Posterior cingulate gyrus (tissue), 11 donors: ENCODE data around the gene ANXA6.
"Not testable (repeated sequence)": the region's sequence is repeated elsewhere in the genome, so short reads cannot be mapped to it uniquely, and the experiment has no call there.

Experiments
- DNase-seq, 10 donors: peaks; one replicate each; pipeline versions ENCODE4 v3.0.0 to v3.0.0-alpha.2; 2020 to 2021; ENCODE audit warnings: mixed read lengths in 3 of 10
- intact Hi-C: fragments of 100-400 bp; cut with DNase I; formaldehyde crosslinking; loops from one replicate; pipeline ENCODE4 v1.15.1; 2023

Gene ANXA6

DNA sequence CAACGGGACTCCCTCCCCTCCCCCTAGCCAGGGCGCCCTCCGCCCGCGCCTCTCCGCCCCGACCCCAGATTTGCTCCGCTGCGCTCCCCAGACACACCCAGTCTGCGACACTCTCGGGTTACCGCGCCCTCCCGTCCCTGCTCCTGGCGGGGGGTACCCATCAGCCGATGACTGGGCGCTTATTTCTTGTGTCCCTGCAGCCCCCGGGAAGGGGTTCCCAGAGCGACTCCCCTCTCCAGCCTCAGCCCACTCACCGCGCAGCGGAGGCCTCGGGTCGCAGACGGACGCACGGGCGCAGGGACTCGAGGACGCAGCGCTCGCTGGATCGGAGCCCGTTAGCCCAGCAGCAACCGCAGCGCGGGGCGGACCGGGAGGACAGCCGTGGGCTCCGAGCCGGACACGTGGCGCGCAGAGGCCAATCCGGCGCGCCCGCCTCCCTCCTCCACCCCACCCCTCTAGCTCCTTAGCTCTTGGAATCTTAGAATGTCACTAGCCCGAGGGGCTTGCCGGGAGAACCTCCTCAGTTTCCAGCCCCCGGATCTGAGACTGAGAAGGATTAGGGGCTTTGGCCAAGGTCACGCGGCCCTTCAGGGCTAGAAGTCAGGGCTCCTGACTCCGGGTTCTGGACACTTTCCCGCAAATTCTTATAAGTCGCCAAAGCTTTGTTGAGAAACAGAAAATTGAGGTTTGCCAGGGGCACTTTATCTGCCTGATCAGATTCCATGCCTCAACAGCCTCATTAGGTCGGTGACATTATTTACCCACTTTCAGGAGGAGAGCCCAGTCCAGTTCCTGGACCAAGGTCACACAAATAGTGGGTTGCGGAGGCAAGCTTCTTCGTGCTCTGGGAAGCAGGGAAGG, at the start of gene ANXA6:
Gene ANXA6 (minus strand): TSS at position 354 of the 861 bp plus-strand sequence. CDS start 9,878 bp downstream, outside the sequence.
- intact Hi-C loops = no loop called here
- DNase-seq = peak; percentile 62 to 98 (median 86)

- intact Hi-C loops = no loop called here
- DNase-seq = no peak
Observed at GRCh38 chr5:151205411-151205810, 47.8 kb upstream of the ANXA6 start.

DNA sequence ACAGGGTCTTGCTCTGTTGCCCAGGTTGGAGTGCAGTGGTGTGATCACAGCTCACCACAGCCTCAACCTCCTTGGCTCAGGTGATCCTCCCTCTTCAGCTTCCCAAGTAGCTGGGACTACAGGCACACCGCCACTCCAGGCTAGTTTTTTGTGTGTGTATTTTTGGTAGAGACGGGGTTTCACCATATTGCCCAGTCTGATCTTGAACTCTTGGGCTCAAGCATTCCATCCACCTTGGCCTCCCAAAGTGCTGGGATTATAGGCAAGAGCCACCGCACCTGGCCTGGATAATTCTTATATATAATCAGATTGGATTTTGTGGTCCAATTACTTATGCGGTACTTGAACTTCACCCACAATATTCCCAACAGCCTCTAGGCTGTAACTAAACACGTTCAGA, 46.5 kb upstream of the ANXA6 start:
- intact Hi-C loops = no loop called here
- no peak for DNase-seq

GRCh38 chr5:151202381-151203139, 45.0 kb upstream of the ANXA6 start:
- no peak for DNase-seq
- intact Hi-C loops = no loop called here

DNA sequence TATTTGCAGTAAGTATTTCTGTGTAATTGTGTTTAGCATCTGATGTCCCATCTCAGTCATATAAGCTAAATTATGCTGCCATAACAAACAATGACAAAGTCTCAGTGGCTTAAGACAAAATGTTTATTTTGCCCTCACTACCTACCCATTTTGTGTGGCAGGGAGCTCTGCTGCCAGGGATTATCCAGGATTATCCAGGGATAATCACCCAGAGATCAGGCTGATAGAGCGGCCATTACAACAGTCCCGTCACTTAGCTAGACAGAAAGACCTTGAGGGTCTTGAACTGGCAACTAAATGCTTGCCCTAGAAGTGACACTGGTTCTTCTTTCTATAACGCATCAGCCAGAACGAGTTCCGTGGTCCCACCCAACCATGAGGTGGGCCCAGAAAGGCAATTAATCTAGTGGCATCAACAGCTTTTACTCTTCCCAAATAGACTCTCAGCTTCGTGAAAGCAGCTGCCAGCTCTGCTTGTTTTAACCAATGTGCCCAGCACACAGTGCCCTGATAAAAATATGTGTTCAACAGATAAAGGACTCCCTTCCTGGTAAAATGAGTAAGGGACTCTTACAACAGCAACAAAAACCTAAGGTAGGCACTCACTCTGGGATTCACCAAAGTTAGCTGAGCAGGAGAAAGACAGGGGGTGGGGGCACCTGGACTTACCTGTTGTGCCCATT, 43.5 kb upstream of the ANXA6 start:
- DNase-seq = no peak
- intact Hi-C loops = no loop called here

DNA sequence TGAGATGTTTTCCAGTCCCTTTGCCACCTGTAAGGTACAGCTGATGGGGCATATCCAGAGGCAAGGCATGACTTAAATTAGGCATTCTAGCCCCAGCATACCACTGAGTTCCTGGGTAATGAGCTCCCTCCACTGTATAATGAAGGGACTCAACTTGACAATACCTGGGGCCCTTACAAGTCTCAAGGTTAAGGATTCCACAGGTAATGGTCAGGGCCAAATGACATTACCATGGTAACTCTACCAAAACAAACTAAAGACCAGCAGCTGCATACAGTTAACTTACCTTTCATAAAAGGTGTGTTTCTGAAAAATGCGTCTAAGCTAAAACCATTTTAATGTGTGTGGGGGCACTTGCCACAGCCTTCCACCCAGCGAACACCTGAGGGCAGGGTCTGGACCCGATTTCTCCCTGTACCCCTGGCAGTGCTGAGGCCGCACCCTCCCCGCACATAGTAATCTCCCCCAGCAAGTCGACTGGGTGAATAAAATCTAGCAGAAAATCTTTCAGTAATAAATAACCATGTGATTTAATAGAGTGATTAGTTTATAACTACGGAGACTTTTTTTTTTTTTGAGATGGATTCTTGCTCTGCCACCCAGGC, 42.1 kb upstream of the ANXA6 start:
- no peak for DNase-seq
- intact Hi-C loops = no loop called here

DNA sequence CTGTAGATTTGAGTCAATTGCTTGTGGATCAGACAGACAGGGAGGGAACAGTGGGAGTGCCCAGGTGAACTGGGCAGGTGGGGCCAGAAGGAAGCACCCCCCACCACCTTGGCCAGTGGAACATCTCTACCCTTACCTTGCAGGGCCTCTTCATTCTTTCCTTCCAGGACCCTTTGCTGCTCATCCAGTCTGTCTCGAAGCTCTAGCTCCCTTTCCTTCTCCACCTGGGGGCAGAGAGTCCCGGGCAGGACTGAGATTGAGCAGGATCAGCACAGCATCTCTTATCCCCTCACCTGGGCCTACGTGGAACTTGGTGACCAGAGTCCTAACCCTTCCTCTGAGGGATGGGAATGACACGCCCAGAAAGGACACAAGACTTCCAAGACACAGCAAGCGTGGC, 41.3 kb upstream of the ANXA6 start:
- no peak for DNase-seq
- intact Hi-C loops = no loop called here

DNA sequence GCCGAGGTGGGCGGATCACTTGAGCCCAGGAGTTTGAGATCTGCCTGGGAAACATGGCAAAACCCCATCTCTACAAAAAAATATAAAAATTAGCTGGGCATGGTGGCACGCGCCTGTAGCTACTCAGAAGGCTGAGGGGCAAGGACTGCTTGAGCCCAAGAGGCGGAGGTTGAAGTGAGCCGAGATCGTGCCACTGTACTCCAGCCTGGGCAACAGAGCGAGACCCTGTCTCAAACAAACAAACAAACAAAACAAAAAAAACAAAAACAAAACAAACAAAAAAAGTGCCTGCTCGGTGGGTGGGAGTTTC, 39.7 kb upstream of the ANXA6 start:
- intact Hi-C loops = not testable (repeated sequence)

GRCh38 chr5:151196556-151197290, 39.1 kb upstream of the ANXA6 start:
- intact Hi-C loops = no loop called here
- peak in 1 of 10 donors; percentile 18 for DNase-seq

More for the DNA sequence above, 39.7 kb upstream of the ANXA6 start:
- not testable (repeated sequence) for DNase-seq

- intact Hi-C loops = no loop called here
- DNase-seq = no peak
Observed at GRCh38 chr5:151195622-151196021, 38.0 kb upstream of the ANXA6 start.

DNA sequence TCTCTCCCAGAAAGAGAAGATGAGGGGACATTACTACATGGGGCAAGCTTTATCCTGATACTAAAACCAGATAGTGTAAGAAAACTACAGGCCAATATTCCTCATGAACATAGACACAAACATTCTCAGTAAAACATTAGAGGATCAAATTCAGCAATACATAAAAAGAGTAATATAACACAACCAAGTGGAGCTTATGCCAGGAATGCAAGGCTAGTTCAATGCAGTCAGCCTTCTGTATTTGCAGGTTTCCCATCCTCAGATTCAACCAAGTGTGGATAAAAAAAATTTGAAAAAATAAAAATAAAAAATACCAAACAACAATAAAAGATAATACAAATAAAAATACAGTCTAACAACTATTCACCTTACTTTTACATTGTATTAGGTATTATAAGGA, 35.0 kb upstream of the ANXA6 start:
- intact Hi-C loops = no loop called here

DNA sequence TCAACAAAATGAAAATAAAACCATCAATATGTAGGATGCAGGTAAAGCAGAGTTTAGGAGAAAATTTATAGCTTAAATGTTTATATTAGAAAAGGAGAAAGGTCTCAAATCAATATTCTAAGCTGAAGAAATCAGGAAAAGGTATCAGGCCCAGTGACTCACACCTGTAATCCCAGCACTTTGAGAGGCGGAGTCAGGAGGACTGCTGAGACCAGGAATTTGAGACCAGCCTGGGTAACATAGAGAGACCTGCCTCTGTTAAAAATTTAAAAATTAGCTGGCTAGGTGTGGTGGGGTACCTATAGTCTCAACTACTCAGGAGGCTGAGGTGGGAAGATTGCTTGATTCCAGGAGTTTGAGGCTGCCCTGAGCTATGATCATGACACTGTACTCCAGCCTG, 34.1 kb upstream of the ANXA6 start:
- no peak for DNase-seq
- intact Hi-C loops = no loop called here

More for the DNA sequence above, 35.0 kb upstream of the ANXA6 start:
- DNase-seq = no peak

- intact Hi-C loops = no loop called here
- no peak for DNase-seq
Observed at GRCh38 chr5:151189151-151189550, 31.6 kb upstream of the ANXA6 start.

DNA sequence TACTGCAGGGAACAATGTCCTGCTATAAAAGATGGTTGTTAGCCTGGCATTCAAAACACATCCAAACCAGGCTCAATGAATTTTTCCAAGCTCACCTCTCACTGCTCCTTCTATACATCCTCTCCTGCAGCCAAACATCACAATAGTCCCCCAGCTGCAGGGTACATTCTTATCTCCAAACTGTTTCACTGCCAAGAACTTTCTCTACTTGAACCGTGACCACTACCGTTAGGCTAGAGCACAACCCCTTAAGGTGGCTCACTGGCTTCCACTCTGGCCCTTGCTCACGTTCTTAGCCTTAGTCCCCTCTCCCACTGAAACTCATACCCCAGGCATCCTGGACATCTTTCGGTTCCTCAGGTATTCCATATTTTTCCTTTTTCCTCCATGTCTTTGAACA, 29.0 kb upstream of the ANXA6 start:
- no peak for DNase-seq
- intact Hi-C loops = no loop called here

- no peak for DNase-seq
- intact Hi-C loops = no loop called here
Observed at GRCh38 chr5:151186052-151186451, 28.5 kb upstream of the ANXA6 start.

DNA sequence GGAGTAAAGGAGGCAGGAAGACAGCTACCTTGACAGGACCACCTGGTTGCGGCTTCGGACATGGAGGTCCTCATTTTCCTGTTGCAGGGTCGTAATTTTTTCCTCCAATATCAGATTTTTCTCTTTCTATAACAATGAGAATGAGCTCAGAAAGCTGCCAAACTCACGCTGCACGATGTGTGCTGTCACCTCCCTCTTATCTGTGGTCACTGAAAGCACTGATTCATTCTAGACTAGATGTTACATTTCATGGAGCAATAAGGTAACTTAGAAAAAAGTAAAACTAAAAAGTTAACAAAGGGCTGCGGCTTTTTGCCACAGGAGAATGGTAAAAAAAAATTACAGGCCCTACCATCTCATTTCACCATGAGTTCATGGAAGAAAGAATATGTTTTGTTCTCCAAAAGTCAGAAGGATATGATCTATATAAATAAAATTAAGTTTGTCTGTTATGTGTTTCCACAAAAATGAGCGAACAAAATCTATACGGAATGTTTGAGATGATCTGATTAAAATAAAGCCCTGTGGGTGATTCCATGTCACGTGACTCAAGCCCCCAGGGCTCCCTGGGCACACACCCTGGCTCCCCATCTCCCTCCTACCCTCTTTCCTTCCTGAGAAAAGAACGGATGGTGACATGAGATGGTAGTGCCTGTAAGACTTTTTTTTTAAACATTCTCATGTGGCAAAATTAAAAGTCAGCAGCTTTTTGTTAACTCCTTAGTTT, 26.9 kb upstream of the ANXA6 start:
- peak in 1 of 10 donors; percentile 27 for DNase-seq
- intact Hi-C loops = no loop called here

- intact Hi-C loops = no loop called here
- peak in 1 of 10 donors; percentile 55 for DNase-seq
Observed at GRCh38 chr5:151183456-151184245, 26.1 kb upstream of the ANXA6 start.

- intact Hi-C loops = no loop called here
- peak in 1 of 10 donors; percentile 24 for DNase-seq
Observed at GRCh38 chr5:151182976-151183375, 25.4 kb upstream of the ANXA6 start.

DNA sequence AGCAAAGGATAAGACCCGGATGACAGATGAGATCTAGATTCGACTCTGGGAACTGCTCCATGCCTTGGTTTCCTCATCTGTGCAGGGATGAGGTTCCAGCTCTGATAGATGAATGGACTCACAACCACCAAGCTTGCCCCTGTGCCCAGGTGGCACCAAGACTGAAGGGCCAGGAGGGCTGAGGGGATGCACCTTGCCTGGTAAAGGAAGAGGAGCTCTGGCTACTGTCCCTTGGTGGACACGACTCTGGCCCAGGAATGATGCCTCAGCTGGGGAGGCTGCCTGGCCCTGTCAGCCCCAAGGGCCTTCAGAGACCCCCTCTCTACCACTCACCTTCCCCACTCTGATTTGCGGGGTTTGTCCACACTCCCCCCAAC, 24.9 kb upstream of the ANXA6 start:
- intact Hi-C loops = no loop called here
- DNase-seq = peak in 1 of 10 donors; percentile 20
